D721Med (cell line): ENCODE results near the gene KHSRP.

Experiments used
- DNase-seq: peaks from one replicate; pipeline ENCODE4 v3.0.0; 2011; ENCODE audit warnings: low spot score; ENCODE audit not compliant: insufficient read length
- FAIRE-seq: peaks from 2 replicates; lab custom pipeline; 2011; peaks lifted over from hg19 to GRCh38; lab: Jason Lieb, UNC
- TF ChIP-seq, protein P1 (sequence below): IDR thresholded peaks from 2 replicates; pipeline ENCODE4 v1.5.1; 2012; ENCODE audit warnings: mild to moderate bottlenecking, control low read depth; ENCODE audit not compliant: insufficient read depth; ENCODE audit errors: missing control alignments

KHSRP gene

DNA sequence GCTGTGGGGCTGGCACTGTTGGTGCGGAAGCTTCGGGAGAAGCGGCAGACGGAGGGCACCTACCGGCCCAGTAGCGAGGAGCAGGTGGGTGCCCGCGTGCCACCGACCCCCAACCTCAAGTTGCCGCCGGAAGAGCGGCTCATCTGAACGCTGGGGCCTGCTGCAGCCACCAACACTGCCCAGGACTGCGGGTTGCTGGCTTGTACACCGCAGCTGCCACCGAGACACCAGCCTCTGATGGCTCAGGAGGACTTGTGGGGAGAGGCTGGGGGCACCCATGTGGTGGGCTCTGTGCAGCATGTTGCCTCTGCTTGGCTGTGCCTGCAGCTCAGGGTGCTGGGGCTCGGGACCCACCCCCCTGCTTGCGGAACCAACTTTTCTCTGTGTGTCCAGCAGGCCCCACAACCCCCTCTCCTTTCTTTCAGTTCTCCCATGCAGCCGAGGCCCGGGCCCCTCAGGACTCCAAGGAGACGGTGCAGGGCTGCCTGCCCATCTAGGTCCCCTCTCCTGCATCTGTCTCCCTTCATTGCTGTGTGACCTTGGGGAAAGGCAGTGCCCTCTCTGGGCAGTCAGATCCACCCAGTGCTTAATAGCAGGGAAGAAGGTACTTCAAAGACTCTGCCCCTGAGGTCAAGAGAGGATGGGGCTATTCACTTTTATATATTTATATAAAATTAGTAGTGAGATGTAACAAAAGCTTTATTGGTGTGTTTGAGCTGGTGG, 42.1 kb upstream of the KHSRP start:
- no peak for DNase-seq
- TF ChIP-seq, protein P1, sequence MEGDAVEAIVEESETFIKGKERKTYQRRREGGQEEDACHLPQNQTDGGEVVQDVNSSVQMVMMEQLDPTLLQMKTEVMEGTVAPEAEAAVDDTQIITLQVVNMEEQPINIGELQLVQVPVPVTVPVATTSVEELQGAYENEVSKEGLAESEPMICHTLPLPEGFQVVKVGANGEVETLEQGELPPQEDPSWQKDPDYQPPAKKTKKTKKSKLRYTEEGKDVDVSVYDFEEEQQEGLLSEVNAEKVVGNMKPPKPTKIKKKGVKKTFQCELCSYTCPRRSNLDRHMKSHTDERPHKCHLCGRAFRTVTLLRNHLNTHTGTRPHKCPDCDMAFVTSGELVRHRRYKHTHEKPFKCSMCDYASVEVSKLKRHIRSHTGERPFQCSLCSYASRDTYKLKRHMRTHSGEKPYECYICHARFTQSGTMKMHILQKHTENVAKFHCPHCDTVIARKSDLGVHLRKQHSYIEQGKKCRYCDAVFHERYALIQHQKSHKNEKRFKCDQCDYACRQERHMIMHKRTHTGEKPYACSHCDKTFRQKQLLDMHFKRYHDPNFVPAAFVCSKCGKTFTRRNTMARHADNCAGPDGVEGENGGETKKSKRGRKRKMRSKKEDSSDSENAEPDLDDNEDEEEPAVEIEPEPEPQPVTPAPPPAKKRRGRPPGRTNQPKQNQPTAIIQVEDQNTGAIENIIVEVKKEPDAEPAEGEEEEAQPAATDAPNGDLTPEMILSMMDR = no peak
- no peak for FAIRE-seq

DNA sequence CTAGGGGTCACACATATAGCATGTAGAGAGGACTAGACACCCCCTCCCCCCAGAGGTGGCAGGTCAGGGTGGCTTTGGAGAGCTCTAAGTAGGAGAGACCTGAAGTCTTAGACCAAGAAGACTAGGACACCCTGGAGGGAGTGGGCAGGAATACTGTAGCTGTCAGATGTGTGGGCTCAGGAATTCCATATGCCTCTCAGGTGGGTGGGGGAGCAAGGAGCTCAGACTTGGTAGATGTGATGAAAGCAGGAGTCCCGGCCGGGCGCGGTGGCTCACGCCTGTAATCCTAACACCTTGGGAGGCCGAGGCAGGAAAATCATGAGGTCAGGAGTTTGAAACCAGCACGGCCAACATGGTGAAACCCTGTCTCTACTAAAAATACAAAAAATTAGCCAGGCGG, 41.1 kb upstream of the KHSRP start:
- FAIRE-seq (no peak), DNase-seq (no peak)
- TF ChIP-seq, protein P1 = no peak

DNA sequence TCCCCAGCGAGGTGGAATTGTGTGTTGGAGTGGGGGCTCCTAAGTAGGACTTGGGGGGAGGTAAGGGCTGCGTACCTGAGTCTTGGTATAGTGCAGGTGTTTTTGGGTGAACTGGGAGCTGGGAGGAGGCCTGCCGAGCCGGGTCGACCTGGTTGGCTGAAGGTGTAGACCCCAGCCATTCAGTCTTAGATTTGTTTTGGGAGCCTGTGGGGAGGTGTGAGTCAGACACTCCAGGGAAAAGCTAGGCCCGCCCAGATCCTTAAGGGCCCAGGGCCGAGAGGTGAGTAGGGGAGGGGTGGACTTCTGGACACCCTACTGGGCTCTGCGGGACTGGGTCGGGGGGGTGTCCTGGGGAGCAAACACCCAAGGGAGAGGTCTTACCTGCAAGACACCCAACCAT, 40.4 kb upstream of the KHSRP start:
- FAIRE-seq (no peak), DNase-seq (no peak)
- TF ChIP-seq, protein P1 = no peak

DNA sequence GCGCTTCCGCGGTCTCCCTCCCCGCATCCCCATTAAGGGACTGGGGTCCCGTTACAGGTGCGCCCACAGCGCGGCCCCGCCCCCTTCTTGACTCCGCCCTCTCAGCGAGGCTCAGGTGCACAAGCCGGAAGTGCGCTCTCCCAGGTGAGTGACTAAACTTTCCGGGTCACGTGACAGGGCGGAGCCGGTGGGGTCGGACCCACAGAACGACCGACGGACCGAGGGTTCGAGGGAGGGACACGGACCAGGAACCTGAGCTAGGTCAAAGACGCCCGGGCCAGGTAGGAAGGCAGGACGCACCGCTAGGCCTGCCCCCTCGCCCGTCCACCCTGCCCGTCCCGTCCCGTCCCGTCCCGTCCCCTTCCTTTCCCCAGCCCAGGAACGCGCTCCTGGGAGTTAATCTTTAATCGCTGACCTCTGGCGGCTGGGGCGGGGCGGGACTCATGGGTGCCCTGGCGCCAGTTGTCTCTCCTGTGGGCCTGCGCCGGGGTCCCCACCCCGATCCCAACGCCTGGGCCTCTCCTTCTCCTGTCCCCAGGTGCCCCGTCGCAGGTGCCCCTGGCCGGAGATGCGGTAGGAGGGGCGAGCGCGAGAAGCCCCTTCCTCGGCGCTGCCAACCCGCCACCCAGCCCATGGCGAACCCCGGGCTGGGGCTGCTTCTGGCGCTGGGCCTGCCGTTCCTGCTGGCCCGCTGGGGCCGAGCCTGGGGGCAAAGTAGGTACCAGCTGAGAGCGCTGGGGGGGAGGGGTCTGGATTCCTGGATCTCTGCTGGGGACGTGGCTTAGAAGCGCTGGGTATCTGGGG, 39.7 kb upstream of the KHSRP start, which contains the start of gene CRB3:
Gene CRB3, plus strand, starts transcription at position 202 of the 804 bp plus-strand sequence. Its CDS starts 431 bp downstream, at position 633.
- DNase-seq = no peak
- TF ChIP-seq, protein P1 = no peak
- FAIRE-seq = no peak

DNA sequence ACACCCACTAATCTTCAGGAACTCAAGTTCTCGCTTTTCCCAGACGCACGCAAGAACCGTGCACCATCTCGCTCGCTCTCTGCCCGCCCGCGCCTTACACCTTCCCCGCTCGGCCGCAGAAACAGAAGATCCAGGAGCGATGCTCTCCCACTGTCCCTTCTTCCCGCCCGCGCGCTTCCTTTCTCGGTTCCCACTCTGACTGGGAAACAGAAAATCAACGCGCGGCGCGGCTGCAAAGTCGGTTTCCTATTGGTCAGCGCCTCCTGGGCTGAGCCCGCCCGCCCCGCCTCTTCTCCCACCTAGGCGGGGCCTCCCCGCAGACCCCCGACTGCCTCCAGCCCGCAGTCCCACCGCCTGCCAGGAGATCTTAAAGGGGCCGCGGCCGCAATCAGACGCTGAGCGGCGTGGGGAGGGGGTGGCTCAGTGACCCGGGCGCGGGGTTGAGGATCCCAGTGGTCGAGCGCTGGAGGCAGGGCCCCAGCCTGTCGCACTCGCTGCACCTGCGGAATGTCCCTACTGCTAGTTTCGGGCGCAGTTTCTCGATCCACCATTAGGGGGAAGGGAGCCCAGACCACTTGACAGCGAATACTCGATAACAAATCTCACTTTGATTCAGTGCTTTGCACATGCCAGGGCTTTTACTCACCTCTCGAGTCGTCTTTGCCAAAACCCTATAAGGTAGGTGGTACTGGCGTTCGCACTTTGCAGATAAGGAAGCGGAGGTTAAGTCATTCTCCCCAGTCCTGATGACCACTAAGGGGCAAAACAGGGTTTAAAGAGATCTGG, 35.7 kb upstream of the KHSRP start:
- DNase-seq (peak; percentile 91), FAIRE-seq (no peak)
- TF ChIP-seq, protein P1 = peak; percentile 12

DNA sequence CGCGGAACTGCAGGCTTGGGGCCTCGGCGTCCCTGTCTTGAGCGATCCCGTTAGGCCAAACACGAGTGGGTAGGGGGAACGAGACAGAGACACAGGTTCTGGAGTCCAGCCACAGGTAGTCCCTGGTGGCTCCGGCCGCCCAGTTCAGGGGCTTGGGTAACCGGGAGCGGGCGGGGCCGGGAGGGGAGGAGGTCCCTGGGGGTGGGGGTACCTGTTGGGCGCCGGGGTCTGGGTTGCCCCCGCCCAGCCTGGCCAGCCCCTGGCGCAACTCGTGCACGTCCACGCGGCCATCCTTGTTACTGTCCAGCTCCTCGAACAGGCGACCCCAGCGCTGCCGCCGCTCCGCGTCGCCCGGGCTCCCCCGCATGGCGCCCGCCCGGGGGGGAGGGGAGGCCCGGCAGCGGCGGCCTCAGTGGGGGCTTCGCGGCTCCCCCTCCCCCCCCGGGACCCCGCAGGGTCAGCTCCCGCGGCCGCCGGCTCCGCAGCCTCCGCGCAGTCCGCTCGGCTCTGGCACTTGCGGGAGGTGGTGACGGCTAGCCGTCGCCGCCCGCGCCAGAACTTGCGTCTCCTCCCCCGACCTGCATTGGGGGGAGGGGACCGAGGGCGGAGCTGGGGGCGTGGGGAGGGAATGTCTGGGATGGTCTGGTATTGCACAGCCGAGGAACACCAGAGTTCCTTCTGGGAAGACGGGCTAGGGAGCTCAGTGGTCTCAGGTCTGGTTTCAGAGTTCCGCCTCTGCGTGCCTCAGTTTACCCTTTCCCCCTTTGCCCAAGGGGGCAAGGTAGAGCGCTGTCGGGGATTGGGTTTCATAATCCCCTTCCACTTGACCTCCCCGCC, 34.9 kb upstream of the KHSRP start, which contains the start of gene SLC25A23:
Gene SLC25A23, minus strand, starts transcription at position 531 of the 837 bp plus-strand sequence. Its CDS starts 164 bp downstream, at position 367.
- DNase-seq (peak; percentile 93), FAIRE-seq (no peak)

More for the DNA sequence above, 34.9 kb upstream of the KHSRP start, which contains the start of gene SLC25A23:
- TF ChIP-seq, protein P1 = no peak
